Neural progenitor cell (in vitro differentiated cells): ENCODE measurements around the gene CBR3.

ENCODE experiments used
- EZH2 ChIP-seq: fragments of 200-600 bp; sonication (generic); IDR thresholded peaks from 2 replicates; pipeline ENCODE4 v1.6.1; 2017; ENCODE audit warnings: antibody characterized with exemption, mild to moderate bottlenecking, moderate library complexity
- EZH2phosphoT487 ChIP-seq: fragments of 200-600 bp; sonication (generic); IDR thresholded peaks from 2 replicates; pipeline ENCODE4 v1.6.1; 2017; ENCODE audit warnings: antibody characterized with exemption
- TF ChIP-seq, protein P1 (sequence below): fragments of 200-600 bp; sonication (generic); IDR thresholded peaks from 2 replicates; pipeline ENCODE4 v1.5.1; 2017; ENCODE audit warnings: antibody characterized with exemption, mild to moderate bottlenecking

DNA sequence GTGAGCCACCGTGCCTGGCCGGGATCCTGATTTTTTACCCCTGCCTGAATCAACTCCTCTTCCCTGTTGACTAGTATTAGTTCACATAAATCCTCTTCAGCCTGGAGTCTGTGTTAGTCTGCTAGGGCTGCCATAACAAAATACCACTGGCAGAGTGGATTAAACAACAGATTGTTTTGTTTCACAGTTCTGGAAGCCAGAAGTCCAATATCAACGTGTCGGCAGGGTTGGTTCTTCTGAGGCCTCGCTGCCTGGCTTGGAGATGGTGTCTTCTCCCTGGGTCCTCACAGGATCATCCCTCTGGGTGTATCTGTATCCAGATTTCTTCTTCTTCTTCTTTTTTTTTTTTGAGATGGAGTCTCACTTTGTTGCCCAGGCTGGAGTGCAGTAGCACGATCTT is 39.9 kb downstream of the CBR3 start:
- TF ChIP-seq, protein P1, sequence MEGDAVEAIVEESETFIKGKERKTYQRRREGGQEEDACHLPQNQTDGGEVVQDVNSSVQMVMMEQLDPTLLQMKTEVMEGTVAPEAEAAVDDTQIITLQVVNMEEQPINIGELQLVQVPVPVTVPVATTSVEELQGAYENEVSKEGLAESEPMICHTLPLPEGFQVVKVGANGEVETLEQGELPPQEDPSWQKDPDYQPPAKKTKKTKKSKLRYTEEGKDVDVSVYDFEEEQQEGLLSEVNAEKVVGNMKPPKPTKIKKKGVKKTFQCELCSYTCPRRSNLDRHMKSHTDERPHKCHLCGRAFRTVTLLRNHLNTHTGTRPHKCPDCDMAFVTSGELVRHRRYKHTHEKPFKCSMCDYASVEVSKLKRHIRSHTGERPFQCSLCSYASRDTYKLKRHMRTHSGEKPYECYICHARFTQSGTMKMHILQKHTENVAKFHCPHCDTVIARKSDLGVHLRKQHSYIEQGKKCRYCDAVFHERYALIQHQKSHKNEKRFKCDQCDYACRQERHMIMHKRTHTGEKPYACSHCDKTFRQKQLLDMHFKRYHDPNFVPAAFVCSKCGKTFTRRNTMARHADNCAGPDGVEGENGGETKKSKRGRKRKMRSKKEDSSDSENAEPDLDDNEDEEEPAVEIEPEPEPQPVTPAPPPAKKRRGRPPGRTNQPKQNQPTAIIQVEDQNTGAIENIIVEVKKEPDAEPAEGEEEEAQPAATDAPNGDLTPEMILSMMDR, result no peak
- TF ChIP-seq EZH2 (no peak), EZH2phosphoT487 (no peak)
